ENCODE measurements around the gene ARHGAP6. TPM values are rescaled to one million over a fixed set of nuclear protein-coding genes. Genes with fewer than 3 reads are reported as not detected.

The ARHGAP6 gene
- polyA plus RNA-seq, 3 donors = 0.31 to 1.1 (median 0.40) TPM

GRCh38 chrX:11439846-11440245 is 225.9 kb downstream of the ARHGAP6 start:
- Histone ChIP-seq H3K4me1 (ENCODE audit: control insufficient read depth in 1 of 2, insufficient read depth in 2 of 2, low read length in 2 of 2) (no peaks in the 10 kb centered on the region), H3K4me3 (replicated peaks in 1 of 3; ENCODE audit: low read depth in 2 of 3, low read length in 3 of 3) (no peak overlapping the region), H3K36me3 (replicated peaks in 1 of 2; ENCODE audit: control insufficient read depth in 1 of 2, insufficient read depth in 2 of 2, low read length in 2 of 2) (no peaks in the 10 kb centered on the region), H4K20me1 (ENCODE audit: insufficient read depth, low read length) (no peaks in the 10 kb centered on the region), H3K9me3 (replicated peaks in 1 of 2; ENCODE audit: control insufficient read depth in 1 of 2, insufficient read depth in 1 of 2, low read length in 2 of 2) (no peaks in the 10 kb centered on the region), H3K9ac (ENCODE audit: insufficient read depth, low read length, poor library complexity, severe bottlenecking) (no peak overlapping the region), H2AFZ (ENCODE audit: insufficient read depth, low read depth, low read length, poor library complexity, severe bottlenecking) (no peak overlapping the region), H3K4me2 (replicated peaks; ENCODE audit: extremely low read depth, low read length, poor library complexity, severe bottlenecking) (no peak overlapping the region), H3K27me3 (ENCODE audit: control insufficient read depth in 2 of 2, insufficient read depth in 2 of 2, low read length in 2 of 2) (no peaks in the 10 kb centered on the region), H3K27ac (ENCODE audit: low read depth in 1 of 2, low read length in 2 of 2) (no peak overlapping the region), H3K79me2 (ENCODE audit: insufficient read depth, low read length) (no peaks in the 10 kb centered on the region)
- Mint-ChIP-seq H3K36me3 (no peaks in the 10 kb centered on the region), H3K27me3 (ENCODE audit: low read depth in 3 of 3) (peaks cover 0 to 1% (median 0%) of the 10 kb centered on the region in 3 donors), H3K9me3 (peaks cover 0 to 3% (median 0%) of the 10 kb centered on the region in 7 donors), H3K4me3 (no peak overlapping the region), H3K4me1 (no peaks in the 10 kb centered on the region), H3K27ac (no peak overlapping the region)
- 80% methylated on average over 1 of the region's 2 CpGs for WGBS (ENCODE audit: insufficient coverage)
- intact Hi-C loops (cut with micrococcal nuclease) = no loop called here
- no peak for DNase-seq
- TF ChIP-seq CTCF (IDR thresholded peaks at IDR 0.05) = no peak

DNA sequence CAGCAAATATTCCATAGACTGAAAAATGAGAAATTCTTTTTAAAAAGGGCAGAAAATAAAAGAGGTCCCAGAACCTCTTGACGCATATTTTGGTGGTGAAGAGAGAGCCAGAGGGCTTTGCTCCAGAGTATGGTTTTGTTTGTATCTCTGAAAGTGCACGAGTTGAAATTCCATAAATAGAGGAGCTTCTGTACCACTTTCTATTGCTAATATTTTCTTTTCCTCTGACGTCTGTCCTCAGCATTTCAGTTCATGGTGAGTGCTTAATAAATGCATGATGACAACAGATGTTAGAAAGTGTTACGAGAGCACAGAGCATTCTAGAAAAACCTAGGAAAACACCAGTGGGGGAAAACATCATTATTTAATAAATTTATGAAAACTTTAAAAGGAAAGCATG is 227.0 kb downstream of the ARHGAP6 start:
- Histone ChIP-seq H3K36me3 (replicated peaks in 1 of 2; ENCODE audit: control insufficient read depth in 1 of 2, insufficient read depth in 2 of 2, low read length in 2 of 2) (no peaks in the 10 kb centered on the region), H3K9ac (ENCODE audit: insufficient read depth, low read length, poor library complexity, severe bottlenecking) (no peak overlapping the region), H3K27ac (ENCODE audit: low read depth in 1 of 2, low read length in 2 of 2) (no peak overlapping the region), H3K27me3 (ENCODE audit: control insufficient read depth in 2 of 2, insufficient read depth in 2 of 2, low read length in 2 of 2) (no peaks in the 10 kb centered on the region), H3K4me3 (replicated peaks in 1 of 3; ENCODE audit: low read depth in 2 of 3, low read length in 3 of 3) (no peak overlapping the region), H3K79me2 (ENCODE audit: insufficient read depth, low read length) (no peaks in the 10 kb centered on the region), H4K20me1 (ENCODE audit: insufficient read depth, low read length) (no peaks in the 10 kb centered on the region), H3K4me2 (replicated peaks; ENCODE audit: extremely low read depth, low read length, poor library complexity, severe bottlenecking) (no peak overlapping the region), H3K9me3 (replicated peaks in 1 of 2; ENCODE audit: control insufficient read depth in 1 of 2, insufficient read depth in 1 of 2, low read length in 2 of 2) (no peaks in the 10 kb centered on the region), H2AFZ (ENCODE audit: insufficient read depth, low read depth, low read length, poor library complexity, severe bottlenecking) (no peak overlapping the region), H3K4me1 (ENCODE audit: control insufficient read depth in 1 of 2, insufficient read depth in 2 of 2, low read length in 2 of 2) (no peaks in the 10 kb centered on the region)
- TF ChIP-seq CTCF (IDR thresholded peaks at IDR 0.05) = no peak
- Mint-ChIP-seq H3K9me3 (peaks cover 0 to 3% (median 0%) of the 10 kb centered on the region in 7 donors), H3K36me3 (no peaks in the 10 kb centered on the region), H3K4me3 (no peak overlapping the region), H3K4me1 (no peaks in the 10 kb centered on the region), H3K27me3 (ENCODE audit: low read depth in 3 of 3) (peaks cover 0 to 1% (median 0%) of the 10 kb centered on the region in 3 donors), H3K27ac (no peak overlapping the region)
- WGBS (ENCODE audit: insufficient coverage) = no CpG with 5 or more reads among the region's 4 CpGs
- intact Hi-C loops (cut with micrococcal nuclease) = no loop called here
- DNase-seq = no peak
